ENCODE results near the gene ILK. TPM values are rescaled to one million over a fixed set of nuclear protein-coding genes. Genes with fewer than 3 reads are reported as not detected.
A peak's percentile ranks its signal among the peaks of the same experiment; 100 is the strongest.

ILK gene
- total RNA-seq, 2 experiments from 2014 or later, result 65.2 to 65.7 TPM

DNA sequence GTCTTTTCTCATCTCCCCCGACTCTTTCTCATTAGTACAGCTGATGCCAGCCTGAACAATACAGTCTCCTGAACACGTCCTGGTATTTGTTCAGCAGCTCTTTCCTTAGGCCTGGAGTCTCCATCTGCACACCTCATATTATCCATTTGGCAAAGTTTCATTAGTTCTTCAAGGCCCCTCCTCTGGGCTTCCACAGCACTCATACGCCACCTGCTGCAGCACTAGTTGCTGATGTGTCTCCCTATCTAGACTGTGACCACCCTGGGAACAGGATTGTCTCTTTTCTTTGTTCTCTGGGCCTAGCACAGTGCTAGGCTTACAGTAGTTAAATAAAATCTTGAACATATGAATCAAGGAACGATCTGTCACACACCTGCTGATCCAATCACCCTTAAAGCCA, 34.9 kb downstream of the ILK start:
- CTCF ChIA-PET, result interaction anchor here (1.2 kb wide), 2 partner anchors 11 to 20 kb away, joined by 3 read pairs; no protein-coding TSS in a partner anchor
- Mint-ChIP-seq H3K27me3 (ENCODE audit: low read depth) (no peaks in the 10 kb centered on the region), H3K4me1 (ENCODE audit: low read depth) (no peaks in the 10 kb centered on the region), H3K4me3 (no peak overlapping the region), H3K9me3 (no peaks in the 10 kb centered on the region), H3K27ac (no peak overlapping the region), H3K36me3 (ENCODE audit: low read depth) (no peaks in the 10 kb centered on the region)
- intact Hi-C loops (cut with micrococcal nuclease), result no loop called here
- DNase-seq, result no peak

DNA sequence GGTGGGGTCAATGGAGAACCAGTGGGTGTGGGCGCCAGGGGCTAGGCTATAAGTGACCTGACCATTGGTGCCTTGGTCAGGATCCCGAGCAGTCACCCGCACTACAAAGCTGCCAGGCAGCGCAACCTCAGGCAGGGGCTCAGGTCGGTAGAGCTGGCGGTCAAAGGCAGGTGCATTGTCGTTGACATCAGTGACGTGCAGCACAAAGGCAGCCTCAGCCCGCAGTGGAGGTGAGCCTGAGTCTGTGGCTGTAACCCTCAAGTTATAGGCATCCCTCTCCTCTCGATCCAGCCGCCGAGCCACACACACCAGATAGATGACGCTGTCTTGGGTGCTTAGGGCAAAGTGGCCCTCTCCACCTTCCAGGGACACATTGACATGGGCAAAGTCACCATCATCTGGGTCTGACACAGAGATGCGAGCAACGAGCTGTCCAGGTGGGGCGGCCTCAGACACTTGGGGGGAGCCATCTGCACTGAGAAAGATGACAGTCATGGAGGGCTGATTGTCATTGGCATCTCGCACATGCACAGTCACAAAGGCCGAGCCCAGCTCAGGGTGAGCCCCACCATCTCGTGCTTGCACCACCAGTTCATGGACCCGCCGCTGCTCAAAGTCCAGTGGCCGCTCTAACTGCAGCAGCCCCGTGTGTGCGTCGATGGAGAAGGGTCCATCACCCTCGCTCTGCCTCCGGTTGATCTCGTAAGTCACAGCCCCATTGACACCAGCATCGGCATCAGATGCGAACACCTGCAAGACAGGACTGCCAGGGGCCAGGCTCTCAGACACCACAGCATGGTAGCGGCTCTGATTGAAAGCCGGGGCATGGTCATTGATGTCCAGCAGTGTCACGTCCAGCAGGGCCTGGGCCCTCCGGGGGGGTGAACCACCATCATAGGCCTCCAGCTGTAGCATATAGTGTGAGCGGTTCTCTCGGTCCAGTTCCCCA, 36.7 kb downstream of the ILK start:
- intact Hi-C loops (cut with micrococcal nuclease), result no loop called here

DNA sequence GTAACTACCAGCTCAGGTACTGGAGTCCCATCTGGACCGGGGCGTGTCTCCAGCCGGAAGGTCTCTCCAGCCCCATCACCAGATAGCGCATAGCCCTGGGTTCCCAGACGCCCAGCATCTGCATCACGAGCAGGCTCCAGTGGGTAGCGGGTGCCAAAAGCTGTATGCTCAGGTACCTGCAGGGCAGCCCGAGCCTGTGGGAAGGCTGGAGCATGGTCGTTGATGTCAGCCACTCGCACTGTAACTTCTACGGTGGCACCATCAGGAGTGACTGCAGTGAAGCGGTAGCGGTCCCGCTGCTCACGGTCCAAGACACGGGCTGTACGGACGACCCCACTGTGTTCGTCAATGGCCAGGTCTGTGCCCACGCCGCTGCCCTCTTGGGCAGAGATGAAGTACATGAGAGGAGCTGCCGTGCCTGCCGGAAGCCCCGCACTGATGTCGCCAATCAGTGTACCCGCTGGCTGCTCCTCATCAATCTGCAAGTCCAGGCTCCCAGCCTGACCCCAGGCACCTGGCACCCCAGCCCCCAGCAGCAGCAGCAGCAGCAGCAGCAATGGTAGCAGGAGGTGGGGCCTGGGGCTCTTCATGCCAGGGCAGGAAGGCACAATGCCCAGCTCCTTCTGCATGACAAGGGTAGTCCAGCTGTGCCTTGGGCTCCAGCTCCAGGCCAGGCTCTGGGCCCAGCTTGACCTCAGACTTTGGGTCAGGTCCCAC, 37.6 kb downstream of the ILK start:
- no peaks in the 10 kb centered on the region for H3K4me1 Mint-ChIP-seq (ENCODE audit: low read depth)
- H3K27ac Mint-ChIP-seq, result no peak overlapping the region
- DNase-seq, result no peak
- intact Hi-C loops (cut with micrococcal nuclease), result no loop called here
- no peak overlapping the region for H3K4me3 Mint-ChIP-seq
- H3K27me3 Mint-ChIP-seq (ENCODE audit: low read depth), result no peaks in the 10 kb centered on the region
- CTCF ChIA-PET, result interaction anchor here (0.8 kb wide), 1 partner anchor 36 kb away, joined by 3 read pairs; no protein-coding TSS in a partner anchor
- no peaks in the 10 kb centered on the region for H3K9me3 Mint-ChIP-seq
- no peaks in the 10 kb centered on the region for H3K36me3 Mint-ChIP-seq (ENCODE audit: low read depth)

More for the DNA sequence above, 36.7 kb downstream of the ILK start:
- Mint-ChIP-seq H3K4me3 (no peak overlapping the region), H3K27ac (no peak overlapping the region), H3K36me3 (ENCODE audit: low read depth) (no peaks in the 10 kb centered on the region), H3K9me3 (no peaks in the 10 kb centered on the region), H3K27me3 (ENCODE audit: low read depth) (no peaks in the 10 kb centered on the region), H3K4me1 (ENCODE audit: low read depth) (no peaks in the 10 kb centered on the region)
- CTCF ChIA-PET, result no interaction called here
- no peak for DNase-seq

- CTCF ChIA-PET, result no interaction called here
- Mint-ChIP-seq H3K36me3 (ENCODE audit: low read depth) (no peaks in the 10 kb centered on the region), H3K27ac (no peak overlapping the region), H3K4me1 (ENCODE audit: low read depth) (no peaks in the 10 kb centered on the region), H3K9me3 (no peaks in the 10 kb centered on the region), H3K27me3 (ENCODE audit: low read depth) (no peaks in the 10 kb centered on the region), H3K4me3 (no peak overlapping the region)
- intact Hi-C loops (cut with micrococcal nuclease), result no loop called here
- DNase-seq, result peak; percentile 21
Observed at GRCh38 chr11:6642957-6643356, 39.4 kb downstream of the ILK start.

GRCh38 chr11:6646071-6646470, 42.5 kb downstream of the ILK start:
- no peak for DNase-seq
- H3K36me3 Mint-ChIP-seq (ENCODE audit: low read depth), result no peaks in the 10 kb centered on the region
- H3K27ac Mint-ChIP-seq, result no peak overlapping the region
- H3K27me3 Mint-ChIP-seq (ENCODE audit: low read depth), result no peaks in the 10 kb centered on the region
- intact Hi-C loops (cut with micrococcal nuclease), result no loop called here
- H3K4me1 Mint-ChIP-seq (ENCODE audit: low read depth), result no peaks in the 10 kb centered on the region
- H3K4me3 Mint-ChIP-seq, result no peak overlapping the region
- CTCF ChIA-PET, result interaction anchor here (1.1 to 1.6 kb wide), 3 partner anchors 34 to 42 kb away, joined by 3 to 8 read pairs (median 5); partner anchors contain the start of genes ILK, MRPL17 and TAF10
- H3K9me3 Mint-ChIP-seq, result no peaks in the 10 kb centered on the region

DNA sequence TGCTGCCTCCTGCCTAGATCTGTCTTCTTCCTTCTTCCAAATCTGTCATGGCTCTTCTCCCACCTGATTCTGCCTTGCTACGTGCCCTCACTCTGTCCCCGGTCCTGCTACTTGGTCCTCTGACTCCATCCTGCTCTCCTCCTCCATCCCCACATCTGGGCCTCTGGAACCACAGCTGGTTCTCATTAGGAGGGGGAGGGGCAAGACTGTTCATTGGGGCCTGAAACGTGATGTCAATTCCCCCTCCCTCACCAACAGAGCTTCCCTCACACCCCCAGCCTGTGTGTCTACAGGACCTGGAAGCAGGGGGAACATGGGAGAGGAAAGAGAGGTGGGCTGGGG, 43.0 kb downstream of the ILK start:
- H3K27me3 Mint-ChIP-seq (ENCODE audit: low read depth), result no peaks in the 10 kb centered on the region
- H3K36me3 Mint-ChIP-seq (ENCODE audit: low read depth), result no peaks in the 10 kb centered on the region
- DNase-seq, result peak; percentile 27
- intact Hi-C loops (cut with micrococcal nuclease), result no loop called here
- no peak overlapping the region for H3K4me3 Mint-ChIP-seq
- no peak overlapping the region for H3K27ac Mint-ChIP-seq
- H3K4me1 Mint-ChIP-seq (ENCODE audit: low read depth), result no peaks in the 10 kb centered on the region
- no peaks in the 10 kb centered on the region for H3K9me3 Mint-ChIP-seq
- CTCF ChIA-PET, result interaction anchor here (0.7 to 1.6 kb wide), 8 partner anchors 12 to 42 kb away, joined by 3 to 8 read pairs (median 4); partner anchors contain the start of genes ILK, MRPL17, TAF10 and TPP1

DNA sequence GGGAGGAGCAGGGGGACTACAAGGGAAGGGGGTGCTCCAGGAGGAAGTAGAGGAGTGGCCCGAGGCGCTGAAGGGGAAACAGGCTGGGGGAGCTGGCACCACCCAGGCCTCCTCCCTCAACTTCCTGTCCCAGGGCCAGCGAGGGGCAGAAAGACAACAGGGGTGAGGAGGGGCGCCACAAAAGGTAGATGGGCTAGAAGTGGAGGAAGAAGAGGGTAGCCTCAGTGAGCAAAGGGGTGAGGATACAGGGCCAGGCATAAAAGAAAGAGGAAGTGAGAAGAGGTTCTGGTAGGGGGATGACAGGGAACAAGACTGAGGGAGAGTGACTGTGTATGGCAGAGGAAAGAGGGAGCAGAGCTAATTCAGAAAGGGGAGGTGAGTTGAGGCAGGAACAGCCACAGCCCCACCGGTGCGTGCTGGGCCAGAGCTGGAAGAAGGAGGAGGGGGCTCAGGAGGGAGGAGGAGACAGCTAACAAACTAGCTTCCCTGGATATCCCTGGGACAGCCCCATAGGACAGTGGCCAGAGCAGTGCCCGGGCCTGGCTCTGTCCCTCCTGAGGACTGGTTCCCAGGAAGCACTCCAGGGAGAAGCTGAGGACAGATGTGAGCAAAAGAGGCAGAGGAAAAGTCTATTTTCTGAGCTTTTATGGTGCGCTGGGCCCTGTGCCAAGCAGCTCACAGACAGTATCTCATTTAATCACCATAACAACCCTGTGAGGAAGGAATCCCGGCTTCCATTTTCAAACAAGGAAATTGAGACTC, 43.5 kb downstream of the ILK start:
- CTCF ChIA-PET, result interaction anchor here (0.7 to 1.6 kb wide), 8 partner anchors 12 to 43 kb away, joined by 3 to 8 read pairs (median 4); partner anchors contain the start of genes ILK, MRPL17, TAF10 and TPP1
- no peaks in the 10 kb centered on the region for H3K36me3 Mint-ChIP-seq (ENCODE audit: low read depth)
- intact Hi-C loops (cut with micrococcal nuclease), result loop anchor here (1.0 kb wide), 2 partner anchors 28 to 36 kb away; partner anchors contain the start of genes MRPL17 and TPP1
- peak; percentile 52 for DNase-seq
- H3K27ac Mint-ChIP-seq, result no peak overlapping the region
- H3K4me1 Mint-ChIP-seq (ENCODE audit: low read depth), result no peaks in the 10 kb centered on the region
- no peaks in the 10 kb centered on the region for H3K27me3 Mint-ChIP-seq (ENCODE audit: low read depth)
- H3K9me3 Mint-ChIP-seq, result no peaks in the 10 kb centered on the region
- H3K4me3 Mint-ChIP-seq, result no peak overlapping the region

GRCh38 chr11:6647836-6648235, 44.3 kb downstream of the ILK start:
- no peaks in the 10 kb centered on the region for H3K4me1 Mint-ChIP-seq (ENCODE audit: low read depth)
- no peak for DNase-seq
- no peak overlapping the region for H3K4me3 Mint-ChIP-seq
- CTCF ChIA-PET, result interaction anchor here (1.1 to 1.2 kb wide), 3 partner anchors 20 to 24 kb away, joined by 3 to 6 read pairs (median 3); no protein-coding TSS in a partner anchor
- intact Hi-C loops (cut with micrococcal nuclease), result loop anchor here (1.0 kb wide), 2 partner anchors 29 to 35 kb away; partner anchors contain the start of genes MRPL17 and TPP1
- H3K36me3 Mint-ChIP-seq (ENCODE audit: low read depth), result no peaks in the 10 kb centered on the region
- H3K27ac Mint-ChIP-seq, result no peak overlapping the region
- no peaks in the 10 kb centered on the region for H3K27me3 Mint-ChIP-seq (ENCODE audit: low read depth)
- H3K9me3 Mint-ChIP-seq, result no peaks in the 10 kb centered on the region

GRCh38 chr11:6648501-6648900, 44.9 kb downstream of the ILK start:
- Mint-ChIP-seq H3K9me3 (no peaks in the 10 kb centered on the region), H3K4me1 (ENCODE audit: low read depth) (no peaks in the 10 kb centered on the region), H3K27ac (no peak overlapping the region), H3K36me3 (ENCODE audit: low read depth) (no peaks in the 10 kb centered on the region), H3K4me3 (no peak overlapping the region), H3K27me3 (ENCODE audit: low read depth) (no peaks in the 10 kb centered on the region)
- CTCF ChIA-PET, result interaction anchor here (0.6 to 1.7 kb wide), 3 partner anchors 10 to 28 kb away, joined by 3 to 4 read pairs (median 4); no protein-coding TSS in a partner anchor
- DNase-seq, result no peak
- intact Hi-C loops (cut with micrococcal nuclease), result no loop called here

DNA sequence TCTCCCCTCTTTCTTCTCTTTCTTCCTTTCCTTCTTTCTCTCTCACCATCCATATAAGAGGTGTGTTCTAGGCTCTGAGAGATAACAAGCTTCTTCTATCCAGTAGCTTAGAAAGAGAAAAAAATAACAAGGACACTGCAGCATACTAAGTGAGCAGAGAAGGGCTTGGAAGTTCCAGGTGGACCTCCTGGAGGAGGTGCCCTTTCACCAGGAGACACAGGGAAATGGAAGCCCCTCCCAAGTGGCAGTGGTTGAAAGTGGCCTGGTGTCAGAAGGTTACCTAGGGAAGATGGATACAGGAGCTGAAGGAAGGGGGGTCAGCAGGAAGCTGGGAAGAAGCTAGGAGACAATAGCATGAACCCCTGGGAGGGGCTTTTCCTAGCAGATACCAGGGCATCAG, 46.5 kb downstream of the ILK start:
- no peak overlapping the region for H3K27ac Mint-ChIP-seq
- DNase-seq, result no peak
- no peak overlapping the region for H3K4me3 Mint-ChIP-seq
- no peaks in the 10 kb centered on the region for H3K36me3 Mint-ChIP-seq (ENCODE audit: low read depth)
- no peaks in the 10 kb centered on the region for H3K9me3 Mint-ChIP-seq
- no peaks in the 10 kb centered on the region for H3K27me3 Mint-ChIP-seq (ENCODE audit: low read depth)
- CTCF ChIA-PET, result interaction anchor here (0.8 to 2.9 kb wide), 6 partner anchors 11 to 145 kb away, joined by 3 to 8 read pairs (median 4); partner anchors contain the start of gene TPP1
- intact Hi-C loops (cut with micrococcal nuclease), result no loop called here
- no peaks in the 10 kb centered on the region for H3K4me1 Mint-ChIP-seq (ENCODE audit: low read depth)

DNA sequence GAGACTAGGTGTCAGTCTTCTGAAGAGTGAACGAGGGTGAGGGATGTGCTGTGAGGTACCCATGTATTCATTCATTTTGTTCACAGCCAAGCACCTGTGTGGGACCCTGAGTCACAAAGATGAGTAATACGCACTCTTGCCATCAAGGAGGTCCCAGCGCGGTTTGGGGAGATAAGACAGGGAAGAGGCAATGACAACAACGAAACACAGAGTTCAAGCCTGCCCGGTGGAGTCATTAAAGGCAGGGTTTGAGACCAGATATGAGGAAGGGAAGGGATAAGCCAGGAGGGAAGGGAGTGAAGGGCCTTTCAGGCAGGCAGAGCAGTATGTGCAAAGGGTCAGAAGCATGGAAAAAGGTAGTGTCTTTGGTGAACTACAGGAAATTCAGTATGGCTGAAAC, 47.4 kb downstream of the ILK start:
- intact Hi-C loops (cut with micrococcal nuclease), result no loop called here
- DNase-seq, result peak; percentile 53
- CTCF ChIA-PET, result interaction anchor here (2.9 kb wide), 1 partner anchor 17 kb away, joined by 8 read pairs; no protein-coding TSS in a partner anchor
- Mint-ChIP-seq H3K27me3 (ENCODE audit: low read depth) (no peaks in the 10 kb centered on the region), H3K4me3 (no peak overlapping the region), H3K27ac (no peak overlapping the region), H3K9me3 (no peaks in the 10 kb centered on the region), H3K36me3 (ENCODE audit: low read depth) (no peaks in the 10 kb centered on the region), H3K4me1 (ENCODE audit: low read depth) (peaks cover 1% of the 10 kb centered on the region)

Measured in activated naive CD4-positive, alpha-beta T cell treated with anti-CD3 and anti-CD28 coated beads for 36 hours (primary cell).